GM19023 (cell line): ENCODE results near the gene LILRB1.
"Not testable (repeated sequence)": the region's sequence is repeated elsewhere in the genome, so short reads cannot be mapped to it uniquely, and the experiment has no call there.

Experiments used
- ATAC-seq: cut with Tn5 transposase; IDR thresholded peaks from one replicate; pipeline ENCODE4 v1.9.1; 2021; ENCODE audit warnings: mild to moderate bottlenecking, moderate library complexity; ENCODE audit not compliant: unreplicated experiment

The LILRB1 gene

DNA sequence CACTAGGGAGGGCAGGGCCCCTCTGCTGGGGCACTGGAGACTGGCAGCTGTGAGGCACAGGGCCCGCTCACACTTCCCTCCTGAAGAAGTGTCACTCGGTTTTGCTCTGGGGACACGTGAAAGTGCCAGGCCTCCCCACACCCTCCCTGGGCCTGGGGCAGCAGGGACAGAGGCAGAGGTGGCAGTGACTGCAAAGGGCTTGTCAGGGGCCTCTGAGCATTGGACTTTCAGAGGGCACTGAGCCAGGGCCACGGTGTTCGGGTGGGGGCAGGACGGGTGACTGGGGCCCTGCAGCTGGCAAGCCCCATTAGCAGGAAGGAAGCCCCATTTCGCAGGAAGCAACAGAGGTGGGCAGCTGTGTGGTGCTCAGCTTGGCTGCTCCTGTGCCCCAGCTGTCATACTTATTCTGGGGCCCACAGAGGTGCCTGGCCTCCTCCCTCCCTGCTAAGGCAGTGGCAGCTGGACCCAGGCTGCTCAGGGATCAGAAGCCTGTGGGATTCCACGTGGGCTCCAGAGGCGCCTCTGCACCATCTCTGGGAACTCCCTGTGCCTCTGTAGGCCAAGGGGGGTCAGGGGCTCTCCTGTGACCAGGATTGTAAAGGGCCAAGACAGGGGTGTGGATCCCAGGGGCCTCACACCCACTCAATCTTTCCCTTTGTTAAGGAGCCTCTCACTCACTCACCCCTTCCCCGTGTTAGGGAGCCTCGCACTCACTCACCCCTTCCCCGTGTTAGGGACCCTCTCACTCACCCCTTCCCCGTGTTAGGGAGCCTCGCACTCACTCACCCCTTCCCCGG, 5.2 kb upstream of the LILRB1 start:
- not testable (repeated sequence) for ATAC-seq

DNA sequence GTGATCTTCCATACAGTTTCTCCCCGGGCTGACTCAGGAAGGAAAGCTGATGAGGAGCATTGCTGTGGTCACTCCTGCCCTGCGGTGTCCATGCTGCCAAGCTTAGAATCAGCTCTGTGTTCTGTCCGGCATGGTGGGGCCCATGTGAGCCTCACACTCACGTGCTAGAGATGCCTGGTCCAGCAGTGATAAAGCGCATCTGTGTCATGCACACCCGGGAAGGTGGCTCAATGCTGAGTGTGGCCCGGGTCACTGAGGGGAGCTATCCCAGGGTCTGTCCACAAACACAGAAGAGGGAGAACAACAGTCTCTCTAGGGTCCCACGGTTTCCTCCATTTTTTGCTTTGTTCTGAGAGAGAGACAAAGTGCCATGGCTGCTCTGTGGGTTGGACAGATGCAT, 3.5 kb upstream of the LILRB1 start:
- no peak for ATAC-seq

DNA sequence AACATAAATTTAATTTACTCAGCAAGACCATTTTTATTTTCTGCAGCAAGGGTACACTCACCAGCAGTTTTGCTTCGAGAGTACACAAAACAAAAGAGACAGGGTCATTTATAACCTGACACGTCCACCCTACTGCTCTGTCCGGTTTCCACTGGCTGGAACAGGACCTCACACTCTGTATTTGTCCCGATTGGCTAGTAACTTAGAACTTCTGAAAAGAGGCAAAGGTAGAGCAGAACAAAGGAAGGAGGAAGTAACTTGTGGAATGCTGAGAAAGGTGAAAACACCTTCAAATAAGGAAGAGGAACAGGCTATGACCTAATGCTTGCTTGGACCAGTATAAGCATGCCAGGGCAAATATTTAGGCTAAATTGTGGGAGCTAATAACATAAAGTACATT, 2.4 kb upstream of the LILRB1 start:
- ATAC-seq = not testable (repeated sequence)

DNA sequence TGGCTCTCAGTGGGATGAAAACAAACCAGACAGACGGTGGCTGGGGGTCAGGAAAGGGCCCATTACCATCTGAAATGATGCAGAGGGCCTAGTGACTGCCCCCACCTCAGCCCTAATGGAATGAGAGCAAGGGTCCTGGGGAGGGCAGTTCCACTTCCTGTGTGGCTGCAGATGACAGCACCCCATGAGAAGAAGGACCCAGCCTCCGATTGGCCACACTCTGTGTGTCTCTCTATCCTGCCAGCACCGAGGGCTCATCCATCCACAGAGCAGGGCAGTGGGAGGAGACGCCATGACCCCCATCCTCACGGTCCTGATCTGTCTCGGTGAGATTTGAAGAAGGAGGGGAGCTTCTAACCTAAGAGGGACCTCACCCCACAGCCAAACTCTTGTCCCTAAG, 498 bp downstream of the LILRB1 start:
- ATAC-seq = no peak

DNA sequence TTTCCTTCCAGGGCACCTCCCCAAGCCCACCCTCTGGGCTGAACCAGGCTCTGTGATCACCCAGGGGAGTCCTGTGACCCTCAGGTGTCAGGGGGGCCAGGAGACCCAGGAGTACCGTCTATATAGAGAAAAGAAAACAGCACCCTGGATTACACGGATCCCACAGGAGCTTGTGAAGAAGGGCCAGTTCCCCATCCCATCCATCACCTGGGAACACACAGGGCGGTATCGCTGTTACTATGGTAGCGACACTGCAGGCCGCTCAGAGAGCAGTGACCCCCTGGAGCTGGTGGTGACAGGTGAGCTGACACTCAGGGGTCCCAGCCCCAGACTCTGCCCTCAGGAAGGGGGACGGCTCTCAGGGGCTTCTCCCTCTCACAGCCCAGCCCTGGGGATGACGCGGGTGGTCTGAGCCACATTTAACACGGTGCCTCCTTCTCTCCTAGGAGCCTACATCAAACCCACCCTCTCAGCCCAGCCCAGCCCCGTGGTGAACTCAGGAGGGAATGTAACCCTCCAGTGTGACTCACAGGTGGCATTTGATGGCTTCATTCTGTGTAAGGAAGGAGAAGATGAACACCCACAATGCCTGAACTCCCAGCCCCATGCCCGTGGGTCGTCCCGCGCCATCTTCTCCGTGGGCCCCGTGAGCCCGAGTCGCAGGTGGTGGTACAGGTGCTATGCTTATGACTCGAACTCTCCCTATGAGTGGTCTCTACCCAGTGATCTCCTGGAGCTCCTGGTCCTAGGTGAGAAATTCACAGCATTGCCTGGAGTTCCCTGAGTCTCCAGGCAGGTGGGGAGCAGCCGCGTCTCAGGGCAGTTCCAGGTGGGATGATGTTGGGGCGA, 1.4 kb downstream of the LILRB1 start:
- ATAC-seq = not testable (repeated sequence)

DNA sequence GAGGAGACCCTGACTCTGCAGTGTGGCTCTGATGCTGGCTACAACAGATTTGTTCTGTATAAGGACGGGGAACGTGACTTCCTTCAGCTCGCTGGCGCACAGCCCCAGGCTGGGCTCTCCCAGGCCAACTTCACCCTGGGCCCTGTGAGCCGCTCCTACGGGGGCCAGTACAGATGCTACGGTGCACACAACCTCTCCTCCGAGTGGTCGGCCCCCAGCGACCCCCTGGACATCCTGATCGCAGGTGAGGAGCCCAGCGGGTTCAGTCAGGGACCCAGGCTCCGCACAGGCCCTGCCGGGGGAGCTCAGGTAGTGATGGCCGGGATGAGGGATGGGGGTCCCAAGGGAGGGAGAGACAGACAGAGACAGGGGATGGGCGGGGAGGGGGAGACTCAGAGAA, 2.2 kb downstream of the LILRB1 start:
- not testable (repeated sequence) for ATAC-seq

DNA sequence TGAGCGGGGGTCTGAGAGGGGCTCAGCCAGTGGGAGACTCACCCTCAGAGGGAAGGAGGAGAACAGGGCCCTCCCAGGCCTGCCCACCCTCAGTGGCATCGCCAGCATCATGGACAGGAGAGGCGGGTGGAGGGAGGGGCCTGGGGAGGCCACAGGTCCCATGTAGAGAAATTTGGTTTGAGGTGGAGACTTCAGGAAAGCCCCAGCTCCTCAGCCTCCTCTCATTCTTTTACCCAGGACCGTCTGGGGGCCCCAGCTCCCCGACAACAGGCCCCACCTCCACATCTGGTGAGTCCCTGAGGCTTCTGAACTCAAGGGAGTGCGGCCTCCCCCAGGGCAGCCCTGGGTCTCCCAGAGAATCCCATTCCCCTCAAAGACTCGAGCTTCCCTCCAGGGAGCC, 3.1 kb downstream of the LILRB1 start:
- no peak for ATAC-seq

DNA sequence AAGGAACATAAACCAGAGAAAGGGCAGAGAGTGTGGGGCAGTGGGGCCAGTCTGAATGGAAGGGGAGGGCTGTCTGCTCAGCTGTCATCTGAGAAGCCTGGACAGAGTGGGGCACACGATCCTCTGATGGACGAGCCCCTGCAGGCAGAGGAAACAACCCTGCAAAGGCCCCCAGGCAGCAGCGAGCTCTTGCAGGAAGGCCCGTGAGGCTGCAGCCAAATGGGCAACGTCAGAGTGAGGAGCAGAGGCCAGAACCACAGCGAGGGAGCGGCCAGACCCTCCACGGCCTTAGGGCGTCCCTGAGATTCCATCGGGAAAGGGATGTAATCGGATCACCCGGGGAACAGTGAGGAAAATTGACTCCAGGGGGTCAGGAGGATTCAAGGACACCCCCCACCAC, 5.8 kb downstream of the LILRB1 start:
- not testable (repeated sequence) for ATAC-seq

DNA sequence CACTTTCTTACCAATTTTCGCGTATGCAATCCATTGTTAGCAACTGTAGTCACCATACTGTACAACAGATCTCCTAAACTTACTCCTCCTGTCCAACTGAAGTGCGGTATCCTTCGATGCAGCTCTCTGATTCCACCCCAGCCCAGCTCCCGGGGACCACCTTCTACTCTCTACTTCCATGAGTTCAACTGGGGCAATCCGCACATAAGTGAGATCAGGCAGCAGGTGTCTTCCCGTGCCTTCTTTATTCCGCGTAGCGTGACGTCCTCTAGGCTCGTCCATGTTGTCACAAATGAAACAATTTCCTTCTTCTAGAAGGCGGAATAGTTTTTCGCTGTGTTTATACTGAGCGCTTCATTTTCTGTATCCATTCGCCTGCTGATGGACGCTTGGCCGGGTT, 8.4 kb downstream of the LILRB1 start:
- ATAC-seq = no peak

DNA sequence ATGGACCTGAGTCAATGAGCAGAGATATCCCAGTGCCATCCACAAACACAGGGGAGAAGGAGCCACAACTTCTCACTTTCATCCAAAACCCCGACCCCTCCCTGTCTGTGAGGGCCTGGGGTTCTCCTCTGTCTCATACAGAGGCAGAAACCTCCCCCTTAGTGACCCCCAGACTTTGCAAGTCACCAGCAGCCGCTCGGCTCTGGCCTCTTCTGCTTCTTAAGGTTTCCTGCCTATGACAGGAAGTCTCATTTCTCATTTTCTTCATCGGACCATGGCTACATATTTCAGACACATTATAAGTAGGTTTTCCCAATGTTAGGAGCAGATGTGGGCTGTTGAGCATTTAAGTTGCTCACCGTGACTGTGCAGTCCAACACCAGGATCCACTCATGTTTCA, 12.7 kb downstream of the LILRB1 start:
- not testable (repeated sequence) for ATAC-seq

DNA sequence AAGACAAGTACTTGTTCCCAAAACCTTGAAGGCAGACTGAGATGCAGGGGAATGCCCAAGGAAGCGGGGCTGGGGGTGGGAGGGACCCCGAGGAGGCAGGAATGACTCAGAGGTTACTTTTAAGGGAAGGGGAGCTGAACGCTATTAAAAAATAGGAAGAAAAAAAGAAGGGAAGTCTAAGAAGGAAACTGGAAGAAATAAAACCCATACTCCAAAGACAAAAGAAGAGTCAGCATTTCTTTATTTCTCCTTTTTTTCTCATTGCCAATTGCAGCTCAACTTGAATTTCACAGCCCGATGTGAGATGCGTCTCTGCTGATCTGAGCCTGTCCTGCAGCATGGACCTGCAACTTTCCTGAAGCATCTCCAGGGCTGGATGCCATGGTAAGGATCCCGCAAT, 13.3 kb downstream of the LILRB1 start:
- ATAC-seq = not testable (repeated sequence)

DNA sequence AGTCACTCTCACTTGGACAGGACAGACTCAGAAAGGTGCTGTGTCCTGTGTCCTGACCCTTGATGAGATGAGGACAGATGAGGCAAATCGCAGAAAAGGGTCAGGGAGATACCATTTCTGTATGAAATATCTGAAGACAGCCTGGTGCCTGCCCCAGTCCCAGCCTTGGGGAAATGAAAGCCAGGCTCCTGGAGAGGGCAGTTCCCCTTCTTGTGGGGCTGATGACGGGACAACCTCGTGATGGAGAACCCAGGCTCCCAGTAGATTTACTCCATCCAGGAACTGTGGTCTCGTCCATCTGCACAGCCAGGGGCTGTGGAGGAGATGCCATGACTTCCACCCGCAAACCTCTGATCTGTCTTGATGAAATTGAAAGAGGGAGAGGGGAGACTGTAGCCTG, 13.8 kb downstream of the LILRB1 start:
- no peak for ATAC-seq

DNA sequence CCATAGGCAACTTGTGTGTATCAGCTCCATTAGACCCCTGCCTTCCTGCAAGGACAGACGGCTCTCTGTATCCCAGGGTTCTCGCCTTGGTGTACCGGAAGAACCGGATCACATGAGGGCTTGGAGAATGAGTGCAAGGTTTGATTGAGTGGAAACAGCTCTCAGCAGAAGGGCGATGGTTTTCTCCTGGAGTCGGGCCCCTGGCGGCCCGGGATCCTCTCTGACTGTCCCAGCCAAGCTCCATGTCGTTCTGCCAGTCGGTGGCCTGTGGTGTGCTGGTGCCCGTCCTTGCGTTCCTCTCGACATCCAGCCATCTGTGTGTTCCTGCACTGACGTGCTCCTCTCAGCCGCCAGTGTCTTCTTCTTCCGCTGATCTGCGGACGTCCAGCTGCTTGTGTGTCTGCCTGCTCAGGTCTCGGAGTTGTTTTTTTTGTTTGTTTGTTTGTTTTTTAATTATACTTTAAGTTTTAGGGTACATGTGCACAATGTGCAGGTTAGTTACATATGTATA, 16.1 kb downstream of the LILRB1 start:
- ATAC-seq = no peak

DNA sequence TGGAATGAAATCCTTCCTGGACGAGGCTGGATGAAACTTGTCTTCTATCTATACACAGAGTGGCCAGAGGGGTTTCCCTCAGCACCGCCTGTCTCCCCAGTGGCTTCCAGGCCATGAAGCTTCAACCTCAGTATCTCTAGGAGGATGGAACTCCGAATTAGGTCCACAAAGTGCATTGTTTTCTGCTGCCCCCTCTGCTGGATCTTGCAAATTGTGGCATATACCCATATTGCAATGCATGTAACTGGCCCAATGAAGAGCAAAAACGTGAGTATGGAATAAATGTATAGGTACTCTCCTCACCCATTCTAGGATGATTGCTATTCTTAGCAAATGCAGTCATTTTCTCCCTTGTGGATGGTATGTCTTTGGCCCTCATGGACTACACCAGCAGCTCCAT, 17.8 kb downstream of the LILRB1 start:
- no peak for ATAC-seq

DNA sequence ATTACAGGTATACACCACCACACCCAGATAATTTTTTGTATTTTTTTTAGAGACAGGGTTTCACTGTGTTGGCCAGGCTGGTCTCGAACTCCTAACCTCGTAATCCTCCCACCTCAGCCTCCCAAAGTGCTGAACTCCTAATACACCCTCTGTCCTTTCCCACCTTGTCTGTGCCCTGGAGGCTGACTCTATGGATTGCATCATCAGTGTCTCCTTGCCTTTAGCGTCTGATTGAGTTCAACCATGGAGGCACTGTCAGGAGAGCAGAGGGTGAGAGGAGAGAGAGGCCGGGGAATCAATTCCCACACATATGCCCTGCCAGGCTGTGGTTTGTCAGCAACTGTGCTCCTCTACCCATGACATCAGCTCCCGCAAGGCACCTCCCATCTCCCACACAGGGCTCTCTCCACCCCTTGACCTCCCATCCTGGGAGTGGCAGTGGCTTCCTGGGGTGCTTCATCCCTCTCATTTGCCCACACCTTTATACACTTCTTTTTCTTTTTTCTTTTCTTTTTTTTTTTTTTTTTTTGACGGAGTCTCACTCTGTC, 19.9 kb downstream of the LILRB1 start:
- ATAC-seq = no peak

DNA sequence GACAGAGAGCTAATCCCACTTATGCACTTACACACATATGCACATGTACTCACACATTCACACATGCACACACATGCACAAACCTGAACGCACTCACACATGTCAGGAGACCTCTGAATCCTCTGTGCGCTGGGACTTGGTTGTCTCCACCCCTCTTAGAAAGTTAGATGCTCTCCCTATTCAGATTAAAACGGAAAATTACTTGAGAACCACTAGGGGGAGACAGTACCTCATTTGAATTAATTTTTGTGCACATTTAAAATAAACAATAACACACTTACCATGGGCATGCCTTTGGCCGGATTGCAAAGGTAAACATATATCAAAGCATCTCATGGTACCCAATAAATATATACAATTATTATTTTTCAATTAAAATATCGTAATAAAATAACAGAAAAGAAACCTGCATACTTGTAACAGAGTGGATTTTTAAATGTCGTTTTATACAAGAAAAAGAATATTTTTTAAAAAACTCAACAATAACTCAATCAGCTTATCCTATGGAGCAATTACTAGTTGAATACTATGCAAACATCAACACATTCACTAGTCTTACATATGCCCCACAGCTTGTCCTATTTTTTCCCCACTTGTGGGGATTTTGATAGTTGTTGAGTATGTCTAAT, 23.0 kb downstream of the LILRB1 start:
- ATAC-seq = no peak

DNA sequence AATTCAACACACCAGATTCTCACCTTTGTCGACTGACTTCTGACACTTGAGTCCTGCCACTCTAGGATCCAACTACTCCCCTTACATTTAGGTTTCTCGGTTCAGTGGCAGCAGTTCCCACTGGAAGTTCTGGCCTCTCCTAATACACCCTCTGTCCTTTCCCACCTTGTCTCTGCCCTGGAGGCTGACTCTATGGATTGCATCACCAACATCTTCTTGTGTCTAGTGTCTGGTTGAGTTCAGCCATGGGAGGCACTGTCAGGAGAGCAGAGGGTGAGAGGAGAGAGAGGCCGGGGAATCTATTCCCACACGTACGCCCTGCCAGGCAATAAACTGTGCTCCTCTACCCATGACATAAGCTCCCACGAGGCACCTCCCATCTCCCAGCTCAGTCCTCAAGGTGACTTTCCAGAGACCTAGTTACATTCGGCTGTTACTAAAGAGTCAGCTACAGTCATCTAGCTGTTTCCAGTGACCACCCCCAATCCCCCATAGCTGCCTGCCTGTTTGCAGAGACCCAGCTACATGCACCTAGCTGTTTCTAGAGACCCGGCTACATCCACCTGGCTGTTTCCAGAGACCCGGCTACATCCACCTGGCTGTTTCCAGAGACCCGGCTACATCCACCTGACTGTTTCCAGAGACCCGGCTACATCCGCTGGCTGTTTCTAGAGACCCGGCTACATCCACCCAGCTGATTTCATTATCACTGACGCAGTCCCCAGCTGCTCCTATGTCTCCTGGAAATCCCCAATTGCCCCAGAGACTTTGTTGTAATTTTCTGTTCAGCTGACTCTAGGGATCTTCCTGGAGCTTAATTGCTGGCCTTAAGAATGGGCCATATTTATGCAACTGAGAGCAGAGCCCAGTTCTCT, 24.4 kb downstream of the LILRB1 start:
- no peak for ATAC-seq

DNA sequence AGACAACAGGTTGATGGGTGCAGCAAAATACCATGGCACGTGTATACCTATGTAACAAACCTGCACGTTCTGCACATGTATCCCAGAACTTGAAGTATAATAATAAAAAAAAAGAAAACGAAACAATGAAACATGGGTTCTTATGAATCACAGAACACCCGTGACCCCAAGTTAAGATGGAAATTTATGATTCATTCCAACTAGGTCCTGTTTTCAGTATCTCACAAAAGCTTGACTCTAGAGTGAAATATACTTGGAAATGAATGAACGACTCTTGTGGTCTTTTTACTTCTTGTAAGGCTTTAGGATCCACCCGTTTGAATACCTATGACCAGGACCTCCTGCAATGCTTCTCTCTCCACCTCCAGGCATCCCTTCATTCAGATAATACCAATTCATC, 29.0 kb downstream of the LILRB1 start:
- no peak for ATAC-seq

DNA sequence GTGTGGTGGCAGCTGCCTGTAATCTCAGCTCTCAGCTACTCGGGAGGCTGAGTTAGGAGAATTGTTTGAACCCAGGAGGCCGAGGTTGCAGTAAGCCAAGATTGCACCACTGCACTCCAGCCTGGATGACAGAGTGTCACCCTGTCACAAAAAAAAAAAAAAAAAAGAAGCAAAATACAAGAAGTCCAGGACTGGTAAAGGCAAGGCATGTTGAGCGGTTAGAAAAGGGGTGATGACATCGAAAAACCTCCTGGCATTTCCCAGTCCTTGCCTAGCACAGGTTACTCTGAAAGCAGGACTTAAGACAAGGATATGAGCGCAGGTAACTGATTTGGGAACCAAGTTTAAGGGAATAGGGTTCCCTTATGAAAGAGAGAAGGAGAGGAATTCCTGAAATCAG, 30.0 kb downstream of the LILRB1 start:
- no peak for ATAC-seq

DNA sequence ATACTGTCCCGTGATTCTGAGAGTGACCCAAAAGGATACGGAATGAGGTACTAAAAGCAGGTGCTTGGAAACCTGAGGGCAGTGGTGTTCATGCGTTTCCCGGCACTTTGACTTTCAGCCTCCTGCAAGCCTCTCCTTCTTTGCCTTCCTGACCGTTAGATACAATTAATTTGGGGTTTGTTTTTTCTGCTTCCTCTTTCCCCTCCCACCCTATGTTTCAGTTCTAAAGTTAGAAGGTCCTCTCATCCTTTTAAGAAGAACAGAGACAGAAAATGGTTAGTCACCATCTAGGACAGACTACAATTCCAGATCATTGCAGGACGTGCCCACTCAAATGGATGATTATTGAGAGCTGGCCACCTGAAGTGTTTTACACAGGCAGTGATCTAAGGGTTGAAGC, 30.7 kb downstream of the LILRB1 start:
- no peak for ATAC-seq
